ENCODE measurements around the gene CHST1. TPM values are rescaled to one million over a fixed set of nuclear protein-coding genes. Genes with fewer than 3 reads are reported as not detected.

Gene CHST1
- total RNA-seq, 1 donor from 2014 or later: 2.5 TPM

DNA sequence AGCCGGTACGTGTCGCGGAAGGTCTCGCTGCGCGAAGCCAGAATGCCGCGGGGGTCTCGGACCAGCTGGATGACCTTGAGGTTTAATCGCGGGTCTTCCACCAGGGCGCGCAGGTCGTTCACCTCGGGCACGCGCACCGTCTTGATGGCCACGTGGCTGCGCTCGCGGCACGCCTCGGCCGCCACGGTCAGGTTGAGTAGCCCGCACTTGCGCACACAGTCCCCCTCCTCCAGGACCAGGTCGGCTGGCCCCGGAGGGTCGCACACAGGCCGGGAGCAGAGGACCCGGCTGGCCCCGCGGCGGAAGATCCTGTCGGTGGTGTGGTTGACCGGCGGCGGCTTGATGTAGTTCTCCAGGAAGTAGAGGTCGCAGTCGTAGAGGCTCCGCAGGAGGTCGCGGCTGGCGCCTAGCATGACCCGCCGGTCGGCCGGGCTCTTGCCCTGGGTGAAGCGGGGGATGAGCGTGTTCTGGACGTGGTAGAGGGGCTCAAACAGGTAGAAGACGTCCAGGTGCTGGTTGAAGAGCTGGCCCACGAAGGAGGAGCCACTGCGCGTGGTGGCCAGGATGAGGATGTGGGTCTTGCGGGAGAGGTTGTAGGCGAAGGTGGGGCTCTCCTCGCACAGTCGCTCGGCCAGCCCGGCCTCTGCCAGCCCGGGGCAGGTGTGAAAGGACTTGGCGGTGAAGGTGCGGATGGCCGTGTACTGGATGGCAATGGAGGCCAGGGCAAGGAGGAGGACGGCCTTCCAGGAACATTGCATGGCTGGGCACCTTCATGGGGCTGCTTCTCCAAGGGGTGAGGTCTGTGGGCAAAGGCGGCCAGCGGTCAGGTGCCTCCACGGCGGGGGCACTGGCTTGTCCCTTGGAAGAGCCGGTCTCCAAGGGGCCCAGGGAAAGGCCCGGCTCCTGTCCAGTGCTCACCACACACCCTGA, 15.0 kb downstream of the CHST1 start:
- ATAC-seq (no peak), DNase-seq (no peak)
- intact Hi-C loops (cut with micrococcal nuclease): no loop called here

DNA sequence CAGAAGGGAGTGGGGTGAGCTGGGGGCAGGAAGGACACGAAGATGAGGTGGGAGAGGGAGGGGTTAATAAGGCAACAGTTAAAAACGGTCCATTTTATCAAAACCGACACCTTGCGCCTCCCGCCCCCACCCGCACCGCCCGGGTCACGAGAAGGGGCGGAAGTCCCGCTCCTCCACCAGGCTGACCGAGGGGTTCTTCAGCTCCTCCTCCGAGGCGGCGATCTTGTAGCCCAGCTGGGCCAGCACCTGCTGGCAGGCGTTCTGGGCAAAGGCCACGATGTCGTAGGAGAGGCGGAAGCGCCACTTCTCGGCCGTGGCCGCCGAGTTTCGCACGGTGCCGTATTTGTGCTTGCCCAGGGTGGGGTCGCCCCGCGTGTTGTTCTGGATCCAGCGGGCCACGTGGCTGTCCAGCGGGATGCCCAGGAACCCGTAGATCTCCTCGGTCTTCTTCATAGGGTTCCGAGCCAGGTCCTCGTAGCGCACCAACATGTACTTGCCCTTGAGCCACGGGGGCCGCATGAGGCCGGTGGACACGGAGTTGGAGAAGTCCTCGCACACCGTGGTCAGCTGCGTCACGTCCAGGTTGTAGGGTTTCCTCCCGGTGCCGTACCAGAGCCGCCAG, 15.8 kb downstream of the CHST1 start:
- intact Hi-C loops (cut with micrococcal nuclease): no loop called here
- DNase-seq: no peak

DNA sequence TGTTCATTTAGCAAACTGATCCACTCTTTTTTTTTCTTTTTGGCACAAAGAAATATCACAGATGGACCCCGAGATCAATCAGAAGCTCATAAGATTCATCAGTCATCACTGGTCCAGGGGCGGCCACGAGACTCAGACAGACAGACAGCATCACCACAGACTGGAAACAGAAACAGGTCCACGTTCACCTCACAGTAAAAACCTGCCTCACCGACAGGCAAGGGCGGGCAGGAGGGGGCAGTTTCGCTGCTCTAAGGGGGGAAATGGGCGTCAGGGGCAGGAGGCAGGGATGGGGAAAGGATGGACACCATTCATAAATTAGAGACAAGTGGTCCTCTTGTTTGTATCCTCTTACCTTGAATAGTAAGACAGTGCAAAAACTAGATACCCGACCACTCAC, 16.5 kb downstream of the CHST1 start:
- DNase-seq (no peak), ATAC-seq (no peak)
- intact Hi-C loops (cut with micrococcal nuclease): no loop called here

More for the DNA sequence above, 15.8 kb downstream of the CHST1 start:
- ATAC-seq: no peak

DNA sequence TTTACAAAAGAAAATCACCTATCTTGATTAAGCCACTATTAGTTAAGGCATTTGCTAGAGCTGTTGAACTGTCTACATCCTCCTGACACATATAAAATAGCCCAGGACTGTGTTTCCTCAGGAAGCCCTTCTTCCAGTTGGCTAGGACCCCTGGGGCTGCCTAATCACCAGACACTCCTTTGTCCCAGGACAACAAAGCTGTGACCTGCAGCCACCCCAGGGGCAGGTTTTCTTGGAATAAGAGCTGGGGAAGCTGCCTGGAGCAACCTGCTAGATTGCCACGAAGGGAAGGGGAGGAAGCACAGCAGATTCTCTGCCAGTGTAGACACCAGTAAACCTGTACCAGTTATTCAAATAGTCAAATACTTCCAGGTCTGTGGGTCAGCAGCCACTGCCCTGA, 17.6 kb downstream of the CHST1 start:
- DNase-seq (no peak), ATAC-seq (peak; percentile 45)
- intact Hi-C loops (cut with micrococcal nuclease): no loop called here

DNA sequence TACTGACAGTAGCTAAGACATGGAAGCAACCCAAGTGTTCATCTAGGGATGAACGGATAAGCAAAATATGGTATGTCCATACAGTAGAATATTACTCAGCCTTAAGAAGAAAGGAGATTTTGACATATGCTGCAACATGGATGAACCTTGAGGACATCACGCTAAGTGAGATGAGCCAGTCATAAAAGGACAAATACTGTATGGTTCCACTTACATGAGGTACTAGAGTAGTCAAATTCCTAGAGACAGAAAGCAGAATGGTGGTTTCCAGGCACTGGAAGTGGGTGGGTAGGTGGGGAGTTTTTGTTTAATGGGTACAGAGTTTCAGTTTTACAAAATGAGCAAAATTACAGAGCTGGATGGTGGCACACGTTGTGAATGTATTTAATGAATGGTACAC, 18.1 kb downstream of the CHST1 start:
- DNase-seq: no peak
- intact Hi-C loops (cut with micrococcal nuclease): no loop called here
- ATAC-seq: no peak

DNA sequence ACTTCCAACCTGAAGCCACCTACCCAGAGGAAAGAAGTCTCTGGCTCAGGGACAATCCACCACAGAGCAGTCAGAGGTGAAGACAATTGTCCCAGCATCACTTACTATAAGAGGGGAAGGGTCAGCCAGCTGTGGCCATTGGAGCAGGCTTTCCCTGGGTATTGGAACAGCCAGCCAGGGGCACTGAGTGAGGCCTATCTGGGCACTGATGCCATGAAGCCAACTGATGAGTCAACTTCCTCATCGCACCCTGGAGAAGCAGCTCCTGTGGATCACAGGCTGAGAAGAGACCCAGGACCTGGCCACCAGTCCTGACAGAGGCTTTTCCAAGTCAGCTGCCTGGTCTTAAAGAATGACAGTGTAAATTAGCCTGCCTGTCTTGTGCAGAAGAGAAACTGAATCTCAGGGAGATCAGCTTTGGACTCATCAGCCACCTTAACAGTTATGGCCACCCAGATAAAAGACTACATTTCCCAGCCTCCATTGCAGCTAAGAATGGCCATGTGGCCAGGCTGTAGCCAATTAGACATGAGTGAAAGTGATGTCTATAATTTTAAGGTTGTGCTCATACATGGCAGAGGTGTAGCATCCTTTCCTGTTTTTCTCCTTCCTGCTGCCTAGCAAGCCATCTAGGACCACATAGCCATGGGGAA, 19.0 kb downstream of the CHST1 start:
- DNase-seq: no peak
- ATAC-seq: peak; percentile 41
- intact Hi-C loops (cut with micrococcal nuclease): no loop called here

DNA sequence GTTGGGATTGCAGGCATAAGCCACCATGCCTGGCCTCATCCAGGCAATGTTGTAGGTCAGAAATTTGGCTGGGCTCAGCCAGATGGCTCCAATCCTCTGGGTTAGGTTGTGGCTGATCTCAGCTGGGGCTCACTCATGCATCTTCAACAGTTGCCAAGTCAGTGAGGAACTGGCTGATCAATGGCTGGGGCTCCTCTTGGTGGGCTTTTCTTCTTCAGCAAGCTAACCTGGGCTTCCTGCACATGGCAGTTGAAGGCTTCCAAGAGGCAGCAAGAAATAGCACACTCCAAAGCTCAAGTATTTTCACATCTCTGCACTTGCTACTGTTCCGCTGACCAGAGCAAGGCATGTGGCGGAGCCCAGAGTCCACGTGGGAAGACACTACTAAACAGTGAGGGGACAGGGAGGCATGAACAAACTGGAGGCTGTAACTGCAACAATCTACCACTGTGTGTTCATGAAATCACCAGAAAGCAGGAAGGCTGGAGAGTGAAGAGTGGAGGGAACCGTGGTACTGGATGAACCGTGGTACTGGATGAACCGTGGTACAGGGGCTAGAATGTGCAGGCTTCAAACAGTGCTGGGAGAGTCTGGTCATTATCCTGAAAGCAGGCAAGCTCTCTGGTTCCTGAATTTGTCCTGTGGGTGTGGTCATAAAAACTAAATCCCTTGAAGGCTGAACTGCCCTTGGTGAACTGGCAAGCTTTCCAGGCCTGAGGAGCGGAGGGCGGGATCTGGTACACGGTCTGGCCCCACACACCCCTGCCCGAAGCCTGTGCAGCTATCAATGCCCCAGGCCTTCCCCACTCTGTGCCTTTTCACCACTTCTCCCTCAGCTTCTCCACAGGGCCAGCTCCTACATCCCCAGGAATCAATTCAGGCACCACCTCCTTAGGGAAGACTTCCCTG, 20.2 kb downstream of the CHST1 start:
- intact Hi-C loops (cut with micrococcal nuclease): no loop called here
- ATAC-seq: no peak
- DNase-seq: no peak

DNA sequence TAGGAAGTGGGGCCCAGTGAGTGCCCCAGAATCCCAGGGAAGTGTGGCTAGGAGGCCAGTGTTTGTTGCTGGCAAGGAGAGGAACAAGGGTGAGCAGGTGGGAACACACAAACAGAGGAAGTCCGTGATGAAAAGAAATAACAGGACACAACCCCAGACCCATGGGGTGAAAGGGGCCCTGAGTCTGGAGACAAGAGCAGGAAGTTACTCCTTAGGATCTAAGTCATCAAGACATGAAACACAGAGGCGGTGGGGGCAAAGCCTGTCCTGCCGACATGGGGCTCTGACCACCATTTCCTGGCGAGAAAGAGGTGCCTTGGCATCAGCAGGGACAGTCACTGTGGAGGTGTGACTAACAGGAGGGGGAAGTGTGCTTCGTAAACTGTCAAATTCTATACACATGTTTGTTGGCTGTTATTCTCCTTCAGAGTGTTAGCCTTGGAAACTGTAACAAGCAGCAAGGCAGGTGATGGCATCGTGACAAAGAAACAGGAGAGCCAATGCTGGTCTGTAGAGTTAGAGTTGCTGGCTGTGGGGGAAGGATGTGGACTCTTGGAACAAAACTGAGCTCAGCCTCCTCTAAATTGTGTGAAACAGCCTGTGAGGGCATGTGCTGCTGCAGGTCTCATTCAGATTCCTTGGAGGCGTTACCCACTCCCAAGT, 21.7 kb downstream of the CHST1 start:
- DNase-seq (no peak), ATAC-seq (no peak)
- intact Hi-C loops (cut with micrococcal nuclease): no loop called here

DNA sequence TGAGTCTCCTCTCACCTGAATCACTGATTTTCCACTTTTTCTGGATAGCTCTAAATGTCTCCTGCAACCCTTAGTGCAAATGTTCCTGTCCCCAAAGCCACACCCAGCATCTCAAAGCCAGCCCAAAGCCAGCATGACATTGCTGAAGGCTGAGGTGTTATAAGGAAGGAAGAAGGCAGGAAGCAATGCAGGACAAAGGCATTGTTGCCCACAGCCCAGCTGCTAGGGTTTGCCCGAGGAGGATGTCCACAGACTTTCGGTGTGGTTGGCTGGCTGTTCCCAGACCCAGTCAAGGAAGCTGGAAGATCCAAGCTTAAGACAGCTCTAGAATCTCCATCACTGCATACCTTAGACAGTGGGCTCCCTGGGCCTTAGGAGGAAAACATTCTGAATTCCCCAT, 23.5 kb downstream of the CHST1 start:
- intact Hi-C loops (cut with micrococcal nuclease): no loop called here
- ATAC-seq (no peak), DNase-seq (no peak)

DNA sequence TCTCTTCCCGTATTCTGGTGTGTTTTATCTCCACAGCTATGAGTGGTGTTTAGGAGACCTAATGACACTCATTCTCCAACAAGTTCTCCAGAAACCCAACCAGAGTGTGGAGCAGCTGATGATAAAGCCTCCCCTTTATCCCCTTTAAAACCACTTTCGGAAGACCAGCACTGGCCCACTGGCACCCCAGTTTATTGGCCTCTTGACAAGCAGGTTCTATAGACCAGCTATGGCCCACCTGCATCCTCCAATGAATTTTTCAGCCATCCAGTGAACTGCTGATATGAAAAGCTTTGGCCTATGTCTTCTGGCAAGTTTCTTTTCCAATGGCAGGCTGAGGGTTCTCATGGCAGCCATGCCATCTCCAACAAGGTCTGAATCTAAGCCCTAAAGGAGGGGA, 27.4 kb downstream of the CHST1 start:
- intact Hi-C loops (cut with micrococcal nuclease): no loop called here
- ATAC-seq: no peak
- no peak for DNase-seq

DNA sequence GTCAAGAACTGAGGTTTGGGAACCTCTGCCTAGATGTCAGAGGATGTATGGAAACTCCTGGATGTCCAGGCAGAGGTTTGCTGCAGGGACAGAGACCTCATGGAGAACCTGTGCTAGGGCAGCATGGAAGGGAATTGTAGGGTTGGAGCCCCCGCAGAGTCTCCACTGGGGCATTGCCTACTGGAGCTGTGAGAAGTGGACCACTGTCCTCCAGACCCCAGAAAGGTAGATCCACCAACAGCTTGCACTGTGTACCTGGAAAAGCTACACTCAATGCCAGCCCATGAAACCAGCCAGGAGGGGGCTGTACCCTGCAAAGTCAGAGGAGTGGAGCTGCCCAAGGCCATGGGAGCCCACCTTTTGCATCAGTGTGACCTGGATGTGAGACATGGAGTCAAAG, 29.5 kb downstream of the CHST1 start:
- DNase-seq (no peak), ATAC-seq (no peak)
- intact Hi-C loops (cut with micrococcal nuclease): no loop called here

DNA sequence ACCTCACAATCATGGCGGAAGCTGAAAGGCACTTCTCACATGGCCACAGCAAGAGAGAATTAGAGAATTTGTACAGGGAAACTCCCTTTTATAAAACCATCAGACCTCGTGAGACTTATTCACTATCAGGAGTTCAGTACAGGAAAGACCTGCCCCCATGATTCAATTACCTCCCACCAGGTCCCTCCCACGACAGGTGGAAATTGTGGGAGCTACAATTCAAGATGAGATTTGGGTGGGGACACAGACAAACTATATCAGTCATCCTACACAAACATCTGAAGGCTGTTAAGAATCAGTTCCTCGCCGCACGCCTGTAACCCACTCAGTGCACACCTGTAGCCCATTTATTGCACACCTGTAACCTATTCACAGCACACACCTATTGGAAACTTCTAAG, 39.8 kb downstream of the CHST1 start:
- intact Hi-C loops (cut with micrococcal nuclease): no loop called here
- DNase-seq (no peak), ATAC-seq (no peak)

DNA sequence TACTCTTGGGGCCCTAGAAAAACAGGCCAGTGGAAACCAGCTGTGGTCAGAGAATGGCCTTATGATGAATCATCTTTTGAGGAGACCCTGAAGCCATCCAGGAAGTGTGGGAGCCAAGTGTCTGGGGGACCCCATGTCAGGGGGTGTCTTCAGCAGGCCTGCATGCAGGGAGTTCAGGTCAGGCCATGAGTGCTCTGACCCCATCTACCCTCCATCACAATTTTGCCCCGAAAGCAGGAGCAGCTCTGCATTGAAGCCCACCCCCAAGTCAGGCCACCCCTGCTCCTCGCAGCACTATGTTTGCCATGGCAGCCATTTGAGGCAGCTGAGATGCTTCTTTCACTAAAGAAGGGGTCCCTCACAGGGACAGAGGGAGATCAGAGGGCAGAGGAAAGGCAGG, 41.3 kb downstream of the CHST1 start:
- ATAC-seq: no peak
- intact Hi-C loops (cut with micrococcal nuclease): no loop called here
- no peak for DNase-seq

DNA sequence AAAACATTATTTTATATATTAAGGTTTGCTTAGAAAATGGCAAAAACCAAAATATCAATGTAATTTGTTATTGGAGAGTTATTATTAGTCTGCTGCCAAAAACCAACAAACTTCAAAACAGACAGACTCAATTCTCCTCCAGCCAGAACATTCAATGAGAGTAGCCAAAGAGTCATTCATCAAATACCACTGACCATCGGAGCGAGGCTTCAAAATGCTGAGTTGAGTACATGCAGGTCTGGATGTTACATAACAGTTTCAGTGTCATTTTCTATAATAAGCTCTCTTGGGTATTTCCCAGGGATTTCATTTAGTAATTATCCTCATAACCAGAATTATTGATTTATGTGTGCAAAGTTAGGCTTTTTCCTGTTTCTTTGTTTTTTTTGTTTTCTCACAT, 42.6 kb downstream of the CHST1 start:
- intact Hi-C loops (cut with micrococcal nuclease): no loop called here
- ATAC-seq: no peak
- DNase-seq: no peak

DNA sequence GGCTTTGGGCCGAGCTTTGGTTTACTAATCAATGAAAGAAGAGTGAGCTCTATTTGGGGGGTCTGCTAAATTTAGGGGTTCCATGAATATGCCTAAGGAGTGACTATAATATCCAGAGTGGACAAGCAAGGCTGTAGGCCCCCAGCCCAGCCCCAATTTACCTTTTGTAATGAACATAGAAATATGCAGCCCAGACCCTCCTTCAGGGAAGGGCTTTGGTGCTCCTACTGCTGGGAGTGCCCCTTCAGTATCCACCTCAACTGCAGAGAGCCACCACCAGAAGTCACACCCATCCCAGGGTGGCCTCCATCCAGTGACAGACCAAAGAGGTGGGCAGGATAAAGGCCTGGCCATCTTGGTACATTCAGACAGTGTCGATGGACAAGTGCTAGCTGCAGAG, 43.1 kb downstream of the CHST1 start:
- intact Hi-C loops (cut with micrococcal nuclease): no loop called here

DNA sequence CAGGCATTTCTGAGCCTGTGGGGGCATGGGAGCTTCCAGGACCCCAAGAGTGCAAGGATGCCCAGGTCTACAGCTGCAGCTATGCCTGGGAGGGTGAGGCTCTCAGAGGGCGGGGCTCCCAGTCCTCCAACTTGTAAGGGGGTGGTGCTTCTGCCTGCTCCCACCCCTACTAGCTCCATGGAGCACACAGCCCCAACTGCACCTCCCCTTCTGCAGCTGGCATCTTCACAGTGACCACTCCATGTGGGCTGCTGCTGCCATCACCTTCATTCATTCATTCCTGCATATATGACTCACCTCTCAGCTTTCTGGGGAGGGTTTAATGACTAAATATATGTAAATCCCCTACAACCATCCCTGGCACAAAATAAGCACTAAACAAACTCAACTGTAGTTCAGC, 43.8 kb downstream of the CHST1 start:
- no peak for DNase-seq
- no peak for ATAC-seq
- intact Hi-C loops (cut with micrococcal nuclease): no loop called here

More for the DNA sequence above, 43.1 kb downstream of the CHST1 start:
- no peak for ATAC-seq
- DNase-seq: no peak

DNA sequence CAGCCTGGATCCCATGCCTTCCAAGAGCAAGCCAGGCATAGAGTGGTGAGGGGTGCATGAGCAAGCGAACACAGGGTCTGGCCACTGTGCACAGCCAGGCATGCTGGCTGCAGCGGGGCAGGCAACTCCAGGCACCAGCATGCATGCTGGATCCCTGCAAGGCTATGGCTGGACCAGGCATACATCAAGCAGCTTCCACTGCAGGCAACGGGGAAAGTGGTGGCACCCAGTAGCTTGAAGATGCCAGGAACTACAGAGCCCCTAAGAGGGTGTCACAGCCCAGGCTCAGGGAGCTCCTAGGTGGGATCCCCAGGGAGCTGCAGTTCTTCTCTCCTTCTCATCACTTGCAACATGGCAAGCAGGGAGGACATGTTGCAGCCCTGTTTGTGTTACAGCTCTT, 45.2 kb downstream of the CHST1 start:
- DNase-seq (no peak), ATAC-seq (no peak)
- intact Hi-C loops (cut with micrococcal nuclease): no loop called here

DNA sequence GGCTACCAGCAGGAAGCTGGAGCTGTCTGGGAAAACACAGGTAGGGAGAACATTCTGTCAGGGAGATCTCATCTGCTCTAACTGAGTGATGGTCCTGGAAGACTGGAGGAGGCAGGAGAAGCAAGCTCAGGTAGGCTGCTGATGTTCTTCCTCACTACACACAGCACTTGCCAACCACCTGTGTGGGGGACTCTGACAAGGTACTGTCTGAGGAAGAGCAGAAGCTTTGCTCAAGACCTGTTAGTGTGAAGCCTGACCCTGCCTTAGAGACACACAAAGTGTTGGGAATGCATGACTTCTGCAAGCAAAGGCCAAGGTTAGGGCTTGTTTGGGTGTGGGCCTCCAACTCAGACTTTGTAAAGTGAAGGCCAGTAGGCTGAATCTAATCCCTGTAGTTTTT, 46.5 kb downstream of the CHST1 start:
- ATAC-seq (no peak), DNase-seq (no peak)
- intact Hi-C loops (cut with micrococcal nuclease): no loop called here
